Suprapubic skin (tissue), 4 donors: ENCODE data around the gene LPP.

Experiments
- CTCF ChIP-seq, 2 donors: fragments of 200-600 bp in 1 of 2; fragments of 450-650 bp in 1 of 2; sonication (generic) in 1 of 2; IDR thresholded peaks; one replicate each; pipeline ENCODE4 v1.5.1; 2016 to 2019; ENCODE audit warnings: antibody characterized with exemption in 2 of 2, mild to moderate bottlenecking in 1 of 2, moderate library complexity in 1 of 2
- EP300 ChIP-seq: sonication (generic); formaldehyde crosslinking; IDR thresholded peaks from one replicate; pipeline ENCODE4 v1.6.1; 2017; ENCODE audit warnings: antibody characterized with exemption
- POLR2A ChIP-seq, 2 donors: fragments of 450-650 bp; IDR thresholded peaks; one replicate each; pipeline ENCODE4 v1.6.1; 2017; ENCODE audit warnings: antibody characterized with exemption in 2 of 2, mild to moderate bottlenecking in 2 of 2, moderate library complexity in 2 of 2
- POLR2AphosphoS5 ChIP-seq, 3 donors: sonication (generic); formaldehyde crosslinking; IDR thresholded peaks; one replicate each; pipeline ENCODE4 v1.6.1; 2017; ENCODE audit warnings: antibody characterized with exemption in 3 of 3

- TF ChIP-seq POLR2A (IDR thresholded peaks at IDR 0.05) (no peak), CTCF (IDR thresholded peaks at IDR 0.05) (no peak), POLR2AphosphoS5 (IDR thresholded peaks at IDR 0.05) (no peak), EP300 (no peak)
These were observed 63.1 kb downstream of the LPP start for GRCh38 chr3:188217011-188217463.
